Activated CD4-positive, alpha-beta memory T cell treated with anti-CD3 and anti-CD28 coated beads, Interleukin-2, amount 10 ng/mL, durations not matched to agents 7 days and 5 days (primary cell): ENCODE measurements around the gene ZSWIM5. TPM values are rescaled to one million over a fixed set of nuclear protein-coding genes. Genes with fewer than 3 reads are reported as not detected.

ENCODE experiments used
- CTCF ChIA-PET: fragments of 350-600 bp; sonication (Branson Sonifier 250); formaldehyde crosslinking; loops from one replicate; lab custom pipeline; 2021; ENCODE audit warnings: antibody characterized with exemption, inconsistent platforms; lab: Charles Lee
- POLR2A ChIA-PET: fragments of 350-600 bp; sonication (Branson Sonifier 250); formaldehyde crosslinking; loops from one replicate; lab custom pipeline; 2021; ENCODE audit warnings: antibody characterized with exemption; lab: Charles Lee
- DNase-seq: peaks from one replicate; pipeline ENCODE4 v3.0.0-alpha.2; 2020
- H3K27ac Mint-ChIP-seq: one replicate; pipeline ENCODE4 v1.8.0; 2021; ENCODE audit warnings: mild to moderate bottlenecking, mixed read lengths
- H3K27me3 Mint-ChIP-seq: one replicate; pipeline ENCODE4 v1.8.0; 2021; ENCODE audit warnings: mixed read lengths
- H3K36me3 Mint-ChIP-seq: one replicate; pipeline ENCODE4 v1.8.0; 2021; ENCODE audit warnings: low read depth, mixed read lengths
- H3K4me1 Mint-ChIP-seq: one replicate; pipeline ENCODE4 v1.8.0; 2021; ENCODE audit warnings: mixed read lengths
- H3K4me3 Mint-ChIP-seq: one replicate; pipeline ENCODE4 v1.8.0; 2021; ENCODE audit warnings: mild to moderate bottlenecking, mixed read lengths
- H3K9me3 Mint-ChIP-seq: one replicate; pipeline ENCODE4 v1.8.0; 2021; ENCODE audit warnings: mixed read lengths
- total RNA-seq, 2 experiments: library from RNA; stranded (reverse); gene quantifications; one replicate each; pipeline ENCODE4 v1.2.3, GENCODE V29; 2021

The ZSWIM5 gene
- total RNA-seq, 2 experiments from 2014 or later, result 0.30 to 0.38 TPM

GRCh38 chr1:45044916-45045315, 161.5 kb downstream of the ZSWIM5 start:
- ChIA-PET POLR2A (no interaction called here), CTCF (no interaction called here)
- H3K4me3 Mint-ChIP-seq, result no peak overlapping the region
- no peak for DNase-seq
- H3K9me3 Mint-ChIP-seq, result no peaks in the 10 kb centered on the region
- H3K36me3 Mint-ChIP-seq, result no peaks in the 10 kb centered on the region
- H3K27me3 Mint-ChIP-seq, result no peaks in the 10 kb centered on the region
- H3K27ac Mint-ChIP-seq, result no peak overlapping the region
- H3K4me1 Mint-ChIP-seq, result peaks cover 2% of the 10 kb centered on the region

- DNase-seq, result no peak
- no peaks in the 10 kb centered on the region for H3K27me3 Mint-ChIP-seq
- CTCF ChIA-PET, result no interaction called here
- no peak overlapping the region for H3K27ac Mint-ChIP-seq
- H3K4me3 Mint-ChIP-seq, result no peak overlapping the region
- H3K9me3 Mint-ChIP-seq, result no peaks in the 10 kb centered on the region
- no peaks in the 10 kb centered on the region for H3K4me1 Mint-ChIP-seq
- POLR2A ChIA-PET, result no interaction called here
- no peaks in the 10 kb centered on the region for H3K36me3 Mint-ChIP-seq
Observed at GRCh38 chr1:45043094-45043493, 163.3 kb downstream of the ZSWIM5 start.

- H3K27me3 Mint-ChIP-seq, result no peaks in the 10 kb centered on the region
- POLR2A ChIA-PET, result interaction anchor here (1.1 kb wide), 1 partner anchor 10 kb away, joined by 3 read pairs; no protein-coding TSS in a partner anchor
Observed at GRCh38 chr1:45040297-45040696, 166.1 kb downstream of the ZSWIM5 start.

GRCh38 chr1:45038661-45039364, 167.6 kb downstream of the ZSWIM5 start:
- POLR2A ChIA-PET, result no interaction called here
- H3K9me3 Mint-ChIP-seq, result no peaks in the 10 kb centered on the region
- H3K27me3 Mint-ChIP-seq, result no peaks in the 10 kb centered on the region
- CTCF ChIA-PET, result no interaction called here
- no peak for DNase-seq
- H3K4me1 Mint-ChIP-seq, result peaks cover 2% of the 10 kb centered on the region
- no peak overlapping the region for H3K4me3 Mint-ChIP-seq
- H3K27ac Mint-ChIP-seq, result no peak overlapping the region
- no peaks in the 10 kb centered on the region for H3K36me3 Mint-ChIP-seq

More at GRCh38 chr1:45040297-45040696, 166.1 kb downstream of the ZSWIM5 start:
- Mint-ChIP-seq H3K27ac (no peak overlapping the region), H3K36me3 (no peaks in the 10 kb centered on the region), H3K4me1 (peaks cover 2% of the 10 kb centered on the region), H3K9me3 (no peaks in the 10 kb centered on the region), H3K4me3 (no peak overlapping the region)
- DNase-seq, result no peak
- CTCF ChIA-PET, result no interaction called here

- H3K4me1 Mint-ChIP-seq, result peaks cover 4% of the 10 kb centered on the region
- DNase-seq, result no peak
- no peaks in the 10 kb centered on the region for H3K9me3 Mint-ChIP-seq
- no peaks in the 10 kb centered on the region for H3K36me3 Mint-ChIP-seq
- H3K4me3 Mint-ChIP-seq, result no peak overlapping the region
- POLR2A ChIA-PET, result no interaction called here
- no peaks in the 10 kb centered on the region for H3K27me3 Mint-ChIP-seq
- no peak overlapping the region for H3K27ac Mint-ChIP-seq
- CTCF ChIA-PET, result no interaction called here
Observed at GRCh38 chr1:45038240-45038639, 168.2 kb downstream of the ZSWIM5 start.

GRCh38 chr1:45037456-45037855, 168.9 kb downstream of the ZSWIM5 start:
- POLR2A ChIA-PET, result no interaction called here
- H3K9me3 Mint-ChIP-seq, result no peaks in the 10 kb centered on the region
- CTCF ChIA-PET, result no interaction called here
- no peak overlapping the region for H3K27ac Mint-ChIP-seq
- peaks cover 4% of the 10 kb centered on the region for H3K4me1 Mint-ChIP-seq
- H3K27me3 Mint-ChIP-seq, result no peaks in the 10 kb centered on the region
- H3K4me3 Mint-ChIP-seq, result no peak overlapping the region
- DNase-seq, result no peak
- no peaks in the 10 kb centered on the region for H3K36me3 Mint-ChIP-seq

GRCh38 chr1:45035631-45036301, 170.6 kb downstream of the ZSWIM5 start:
- Mint-ChIP-seq H3K4me3 (no peak overlapping the region), H3K36me3 (no peaks in the 10 kb centered on the region), H3K4me1 (peaks cover 4% of the 10 kb centered on the region), H3K9me3 (no peaks in the 10 kb centered on the region), H3K27me3 (no peaks in the 10 kb centered on the region), H3K27ac (no peak overlapping the region)
- DNase-seq, result no peak
- ChIA-PET CTCF (interaction anchor here (0.7 to 1.1 kb wide), 2 partner anchors 22 to 274 kb away, joined by 3 to 4 read pairs; no protein-coding TSS in a partner anchor), POLR2A (no interaction called here)

GRCh38 chr1:45033356-45033755, 173.0 kb downstream of the ZSWIM5 start:
- no peaks in the 10 kb centered on the region for H3K9me3 Mint-ChIP-seq
- no peak overlapping the region for H3K4me3 Mint-ChIP-seq
- CTCF ChIA-PET, result interaction anchor here (0.5 to 1.0 kb wide), 4 partner anchors 18 to 270 kb away, joined by 3 to 6 read pairs (median 4); no protein-coding TSS in a partner anchor
- H3K27ac Mint-ChIP-seq, result no peak overlapping the region
- no peaks in the 10 kb centered on the region for H3K36me3 Mint-ChIP-seq
- H3K27me3 Mint-ChIP-seq, result no peaks in the 10 kb centered on the region
- no peak for DNase-seq
- POLR2A ChIA-PET, result interaction anchor here (1.8 kb wide), 1 partner anchor 22 kb away, joined by 5 read pairs; the partner anchor contains the start of gene UROD
- peaks cover 4% of the 10 kb centered on the region for H3K4me1 Mint-ChIP-seq

GRCh38 chr1:45032837-45033236, 173.6 kb downstream of the ZSWIM5 start:
- ChIA-PET POLR2A (interaction anchor here (1.8 kb wide), 1 partner anchor 21 kb away, joined by 5 read pairs; the partner anchor contains the start of gene UROD), CTCF (interaction anchor here (0.9 to 1.0 kb wide), 3 partner anchors 18 to 271 kb away, joined by 3 to 6 read pairs (median 5); no protein-coding TSS in a partner anchor)
- Mint-ChIP-seq H3K9me3 (no peaks in the 10 kb centered on the region), H3K27ac (no peak overlapping the region), H3K36me3 (no peaks in the 10 kb centered on the region), H3K27me3 (no peaks in the 10 kb centered on the region), H3K4me3 (no peak overlapping the region), H3K4me1 (peaks cover 4% of the 10 kb centered on the region)
- no peak for DNase-seq

- ChIA-PET POLR2A (no interaction called here), CTCF (no interaction called here)
- no peaks in the 10 kb centered on the region for H3K36me3 Mint-ChIP-seq
- peaks cover 13% of the 10 kb centered on the region for H3K27me3 Mint-ChIP-seq
- peaks cover 11% of the 10 kb centered on the region for H3K4me1 Mint-ChIP-seq
- no peaks in the 10 kb centered on the region for H3K9me3 Mint-ChIP-seq
- no peak for DNase-seq
- no peak overlapping the region for H3K4me3 Mint-ChIP-seq
- H3K27ac Mint-ChIP-seq, result no peak overlapping the region
Observed at GRCh38 chr1:45026446-45026845, 180.0 kb downstream of the ZSWIM5 start.

GRCh38 chr1:45023663-45024062, 182.7 kb downstream of the ZSWIM5 start:
- H3K27ac Mint-ChIP-seq, result no peak overlapping the region
- ChIA-PET CTCF (no interaction called here), POLR2A (no interaction called here)
- no peaks in the 10 kb centered on the region for H3K9me3 Mint-ChIP-seq
- H3K27me3 Mint-ChIP-seq, result peaks cover 13% of the 10 kb centered on the region
- peaks cover 11% of the 10 kb centered on the region for H3K4me1 Mint-ChIP-seq
- H3K4me3 Mint-ChIP-seq, result no peak overlapping the region
- no peaks in the 10 kb centered on the region for H3K36me3 Mint-ChIP-seq
- no peak for DNase-seq

- H3K4me1 Mint-ChIP-seq, result peaks cover 10% of the 10 kb centered on the region
- H3K9me3 Mint-ChIP-seq, result no peaks in the 10 kb centered on the region
- no peak overlapping the region for H3K27ac Mint-ChIP-seq
- peaks cover 7% of the 10 kb centered on the region for H3K36me3 Mint-ChIP-seq
- DNase-seq, result peak; percentile 66
- POLR2A ChIA-PET, result interaction anchor here (1.1 to 2.5 kb wide), 4 partner anchors 199 to 321 kb away, joined by 3 to 10 read pairs (median 4); partner anchors contain the start of genes MUTYH and TOE1
- H3K27me3 Mint-ChIP-seq, result no peaks in the 10 kb centered on the region
- H3K4me3 Mint-ChIP-seq, result no peak overlapping the region
- CTCF ChIA-PET, result interaction anchor here (0.6 to 12.8 kb wide), 15 partner anchors 8 to 473 kb away, joined by 3 to 331 read pairs (median 5); partner anchors contain the start of genes EIF2B3, HECTD3, MUTYH and TESK2
Observed at GRCh38 chr1:45018599-45019230, 187.7 kb downstream of the ZSWIM5 start.
